Measurements from ENCODE around the gene IQGAP2. TPM values are rescaled to one million over a fixed set of nuclear protein-coding genes. Genes with fewer than 3 reads are reported as not detected.
"Not testable (repeated sequence)": the region's sequence is repeated elsewhere in the genome, so short reads cannot be mapped to it uniquely, and the experiment has no call there.

Gene IQGAP2
- total RNA-seq, 1 experiment from 2014 or later = 3.6 TPM

- DNase-seq (ENCODE audit: low spot score) = not testable (repeated sequence)
Measured at GRCh38 chr5:76741506-76741905, 338.4 kb downstream of the IQGAP2 start.

DNA sequence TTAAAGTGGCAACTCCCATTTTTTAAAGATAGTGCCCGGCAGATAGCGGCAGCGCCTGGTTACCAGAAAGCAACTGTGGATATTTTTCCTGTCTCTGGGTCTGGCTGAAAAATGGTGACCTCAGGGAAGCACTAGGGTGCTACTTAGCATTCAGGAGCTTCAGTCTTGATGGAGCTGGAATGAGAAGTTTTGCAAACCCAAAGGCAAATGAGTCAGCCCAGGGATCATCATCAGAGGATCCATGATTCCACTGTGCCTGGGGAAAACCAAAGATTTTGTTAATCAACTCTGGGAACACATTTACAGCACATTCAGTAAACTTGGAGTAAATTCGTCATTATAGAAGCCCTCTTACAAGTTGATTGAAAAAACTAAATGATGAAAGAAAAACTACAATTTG lies 339.5 kb downstream of the IQGAP2 start:
- DNase-seq (ENCODE audit: low spot score) = no peak

DNA sequence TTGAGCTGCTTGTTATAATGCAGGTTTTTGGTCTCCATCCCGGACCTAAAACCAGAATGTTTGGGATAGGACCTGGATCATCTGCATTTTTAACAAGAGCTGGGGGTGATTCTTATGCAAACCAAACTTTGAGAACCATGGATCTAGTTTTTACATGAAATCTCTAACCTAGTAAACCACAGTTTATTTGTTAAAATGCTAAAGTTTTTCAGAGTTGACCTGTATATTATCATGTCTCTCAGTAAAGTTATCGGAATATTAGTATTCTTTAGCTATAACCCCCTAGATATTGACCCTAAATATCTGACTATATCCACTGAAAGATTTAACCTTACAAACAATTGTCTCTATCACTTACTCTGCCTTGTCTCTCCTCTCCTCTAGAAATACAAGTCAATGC lies 341.5 kb downstream of the IQGAP2 start:
- DNase-seq (ENCODE audit: low spot score) = no peak

GRCh38 chr5:76745670-76746069 lies 342.6 kb downstream of the IQGAP2 start:
- no peak for DNase-seq (ENCODE audit: low spot score)

DNA sequence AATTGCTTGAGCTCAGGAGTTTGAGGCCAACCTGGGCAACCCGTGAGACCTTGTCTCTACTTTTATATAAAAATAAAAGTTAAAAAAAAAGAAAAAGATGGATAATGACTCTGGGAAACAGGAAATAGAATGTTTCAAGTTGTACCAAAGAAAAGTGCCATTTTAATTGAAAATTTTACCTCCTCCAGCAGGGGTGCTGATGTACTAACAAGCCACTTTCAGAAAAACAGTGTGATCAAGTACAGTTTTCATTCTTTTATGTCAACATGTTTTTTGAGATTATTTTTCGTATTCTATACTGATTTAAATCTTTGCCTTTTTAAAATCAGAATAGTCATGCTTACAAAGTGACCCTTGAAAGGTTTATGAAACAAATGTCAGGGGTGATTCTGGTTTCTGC lies 343.6 kb downstream of the IQGAP2 start:
- DNase-seq (ENCODE audit: low spot score) = no peak

- no peak for DNase-seq (ENCODE audit: low spot score)
Measured at GRCh38 chr5:76747706-76748105, 344.6 kb downstream of the IQGAP2 start.

DNA sequence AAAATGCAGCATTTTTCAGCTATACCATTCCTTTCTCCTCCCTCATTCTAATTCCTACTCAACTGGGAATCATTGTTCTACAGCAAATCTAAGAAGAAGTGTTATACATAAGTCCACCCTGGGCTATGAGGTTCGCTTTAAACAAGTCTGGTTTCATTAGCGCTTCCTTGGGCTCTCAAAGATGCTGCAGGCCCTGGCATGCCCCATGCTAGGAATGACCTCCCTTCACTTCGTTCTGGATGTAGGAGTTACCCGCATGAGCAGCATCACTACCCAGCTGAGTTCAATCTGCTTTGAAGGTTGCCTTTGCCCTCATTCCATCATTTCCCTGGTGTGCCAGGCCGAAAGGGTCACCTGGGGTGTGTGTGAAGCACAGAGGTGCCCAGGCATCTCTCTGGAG lies 348.2 kb downstream of the IQGAP2 start:
- no peak for DNase-seq (ENCODE audit: low spot score)

DNA sequence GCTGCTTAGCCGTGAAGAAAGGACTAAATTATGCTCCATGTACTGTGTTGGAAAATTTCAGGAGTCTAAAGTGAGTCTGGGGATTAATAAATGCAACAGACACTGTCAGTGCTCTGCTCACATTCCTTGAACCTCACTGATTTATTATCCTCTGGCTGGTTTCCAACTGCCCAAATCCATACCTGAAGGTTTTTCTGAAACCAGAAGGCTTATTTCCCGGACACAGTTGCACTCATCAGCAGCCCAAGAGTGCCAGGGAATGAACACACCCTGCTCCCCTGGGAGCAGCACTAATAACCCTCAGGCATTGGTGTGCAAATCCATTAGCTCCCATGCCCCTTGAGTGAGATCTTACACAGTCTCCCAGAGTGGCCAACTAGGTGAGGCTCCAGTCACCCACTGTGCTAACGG lies 351.6 kb downstream of the IQGAP2 start:
- no peak for DNase-seq (ENCODE audit: low spot score)

- DNase-seq (ENCODE audit: low spot score) = no peak
Measured at GRCh38 chr5:76755779-76756637, 352.9 kb downstream of the IQGAP2 start.

DNA sequence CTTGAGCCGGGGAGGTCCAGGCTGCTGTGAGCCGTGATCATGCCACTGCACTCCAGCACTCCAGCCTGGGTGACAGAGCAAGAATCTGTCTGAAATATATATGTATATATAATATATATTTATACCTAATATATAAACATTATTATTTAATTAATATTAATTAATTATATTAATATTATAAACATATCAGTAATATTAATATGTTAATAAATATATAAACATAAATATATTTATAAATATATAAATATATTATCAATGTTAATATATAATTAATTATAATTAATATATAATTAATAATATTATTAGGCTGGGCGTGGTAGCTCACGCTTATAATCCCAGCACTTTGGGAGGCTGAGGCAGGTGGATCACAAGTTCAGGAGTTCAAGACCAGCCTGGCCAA lies 354.0 kb downstream of the IQGAP2 start:
- DNase-seq (ENCODE audit: low spot score) = no peak

Other genes with a start within 250 kb of the IQGAP2 start
- 88.7 and 93.9 TPM in 2 replicates for gene F2RL2, start 220.1 kb downstream of the IQGAP2 start, total RNA-seq (2014; rRNA removed; shearing (Covaris generic))